Lung (tissue), 12 donors: ENCODE results near the gene NLRP6. TPM values are rescaled to one million over a fixed set of nuclear protein-coding genes. Genes with fewer than 3 reads are reported as not detected.

ENCODE experiments used
- ATAC-seq: fragments of 200-7000 bp; cut with Tn5 transposase; one replicate; pipeline ENCODE4 v1.9.1; 2020; ENCODE audit warnings: moderate number of reproducible peaks; ENCODE audit not compliant: insufficient read depth, low FRiP score
- DNase-seq, 3 donors: peaks; one replicate each; pipeline ENCODE4 v3.0.0-alpha.2; 2013 to 2017
- H3K27ac ChIP-seq, 2 donors: one replicate each; pipeline ENCODE4 v1.5.1; 2013; ENCODE audit warnings: mild to moderate bottlenecking in 2 of 2, moderate library complexity in 2 of 2, control low read depth in 1 of 2, inconsistent platforms in 1 of 2, low read depth in 1 of 2, low read length in 1 of 2
- H3K27me3 ChIP-seq, 3 donors: one replicate each; pipeline ENCODE4 v1.5.1; 2013; ENCODE audit warnings: low read length in 2 of 3; ENCODE audit not compliant: control insufficient read depth in 3 of 3, insufficient read depth in 3 of 3
- H3K36me3 ChIP-seq, 4 donors: one replicate each; pipeline ENCODE4 v1.5.1; 2013; ENCODE audit warnings: low read length in 4 of 4, mild to moderate bottlenecking in 1 of 4, moderate library complexity in 1 of 4; ENCODE audit not compliant: control insufficient read depth in 4 of 4, insufficient read depth in 4 of 4
- H3K4me1 ChIP-seq, 5 donors: one replicate each; pipeline ENCODE4 v1.5.1; 2013; ENCODE audit warnings: low read length in 5 of 5, mild to moderate bottlenecking in 2 of 5, moderate library complexity in 1 of 5; ENCODE audit not compliant: control insufficient read depth in 5 of 5, insufficient read depth in 5 of 5
- H3K4me3 ChIP-seq: one replicate; pipeline ENCODE4 v1.5.1; 2013; ENCODE audit warnings: mild to moderate bottlenecking, control low read depth, moderate library complexity
- H3K9ac ChIP-seq, 2 donors: one replicate each; pipeline ENCODE4 v1.5.1; 2013; ENCODE audit warnings: low read length in 2 of 2, control low read depth in 1 of 2; ENCODE audit not compliant: insufficient read depth in 1 of 2
- H3K9me3 ChIP-seq, 4 donors: one replicate each; pipeline ENCODE4 v1.5.1; 2013; ENCODE audit warnings: low read length in 3 of 4, mild to moderate bottlenecking in 1 of 4, moderate library complexity in 1 of 4; ENCODE audit not compliant: control insufficient read depth in 4 of 4, insufficient read depth in 3 of 4
- CTCF ChIP-seq: IDR thresholded peaks from 2 replicates; pipeline ENCODE4 v1.5.1; 2012; ENCODE audit warnings: mild to moderate bottlenecking; ENCODE audit errors: control extremely low read depth, extremely low read depth
- WGBS, 2 donors: extraction: QIAGEN DNeasy Blood & Tissue Kit; methylation state at CpG; one replicate each; pipeline ENCODE4 v1.1.7; 2013; 5-methylcytosine and 5-hydroxymethylcytosine counted together
- polyA plus RNA-seq, 2 donors: library from polyadenylated mRNA; stranded (reverse); fragments of 200-250 nt; gene quantifications; one replicate each; pipeline ENCODE4 v1.2.1, GENCODE V29; 2013
- total RNA-seq, 2 donors: library from RNA; depleted of rRNA in 1 of 2; stranded (reverse); fragments of >200 nt in 1 of 2; gene quantifications; one replicate each; pipeline ENCODE4 v1.2.1, GENCODE V29; 2014 to 2021
- donor health status: control.
- donor health status: control.
- donor health status: Bipolar disorder and iron deficiency.
- donor health status: healthy.
- donor health status: DM: yes; HTN: yes; CAD: no.

The NLRP6 gene
- total and polyA plus RNA-seq, 4 donors = 0.08 to 9.6 (median 2.4) TPM

GRCh38 chr11:272195-272930 is 5.8 kb upstream of the NLRP6 start:
- WGBS, 2 donors = 90 to 94% methylated on average over 22 of the region's 22 CpGs
- Histone ChIP-seq H3K4me1 (peaks cover 0 to 7% (median 0%) of the 10 kb centered on the region in 5 donors), H3K9ac (no peak overlapping the region), H3K4me3 (no peak overlapping the region), H3K9me3 (no peaks in the 10 kb centered on the region), H3K36me3 (no peaks in the 10 kb centered on the region), H3K27ac (no peak overlapping the region), H3K27me3 (peaks cover 0 to 28% (median 6%) of the 10 kb centered on the region in 3 donors)
- ATAC-seq (no peak), DNase-seq (no peak)
- TF ChIP-seq CTCF = no peak

GRCh38 chr11:272931-273198 is 5.3 kb upstream of the NLRP6 start:
- Histone ChIP-seq H3K36me3 (no peaks in the 10 kb centered on the region), H3K4me1 (peaks cover 0 to 12% (median 0%) of the 10 kb centered on the region in 5 donors), H3K9ac (no peak overlapping the region), H3K4me3 (no peak overlapping the region), H3K27ac (no peak overlapping the region), H3K27me3 (peaks cover 0 to 33% (median 6%) of the 10 kb centered on the region in 3 donors), H3K9me3 (no peaks in the 10 kb centered on the region)
- DNase-seq = no peak
- no peak for TF ChIP-seq CTCF
- no peak for ATAC-seq
- 87 to 90% methylated on average over 6 of the region's 6 CpGs for WGBS, 2 donors

GRCh38 chr11:276219-276618 is 2.0 kb upstream of the NLRP6 start:
- no peaks in the 10 kb centered on the region for H3K9me3 ChIP-seq
- H3K9ac ChIP-seq = no peak overlapping the region
- H3K27me3 ChIP-seq = peaks cover 0 to 56% (median 17%) of the 10 kb centered on the region in 3 donors
- H3K27ac ChIP-seq = no peak overlapping the region
- peaks cover 0 to 15% (median 0%) of the 10 kb centered on the region in 5 donors for H3K4me1 ChIP-seq
- no peak overlapping the region for H3K4me3 ChIP-seq
- no peak for DNase-seq
- ATAC-seq = no peak
- no peak for TF ChIP-seq CTCF
- no peaks in the 10 kb centered on the region for H3K36me3 ChIP-seq
